Hepatocyte (in vitro differentiated cells): ENCODE results near the gene MUC5AC.

Source experiments
- CTCF ChIP-seq: fragments of 200-600 bp; sonication (generic); IDR thresholded peaks from 2 replicates; pipeline ENCODE4 v1.5.1; 2016; ENCODE audit warnings: antibody characterized with exemption, mild to moderate bottlenecking; ENCODE audit not compliant: poor library complexity
- EZH2 ChIP-seq: fragments of 200-600 bp; sonication (generic); IDR thresholded peaks from 2 replicates; pipeline ENCODE4 v1.6.1; 2016; ENCODE audit warnings: antibody characterized with exemption, mild to moderate bottlenecking, borderline replicate concordance
- EZH2phosphoT487 ChIP-seq: fragments of 200-600 bp; sonication (generic); IDR thresholded peaks from one replicate; pipeline ENCODE4 v1.6.1; 2018; ENCODE audit warnings: antibody characterized with exemption, mild to moderate bottlenecking, low read depth, moderate library complexity; ENCODE audit not compliant: unreplicated experiment, severe bottlenecking

DNA sequence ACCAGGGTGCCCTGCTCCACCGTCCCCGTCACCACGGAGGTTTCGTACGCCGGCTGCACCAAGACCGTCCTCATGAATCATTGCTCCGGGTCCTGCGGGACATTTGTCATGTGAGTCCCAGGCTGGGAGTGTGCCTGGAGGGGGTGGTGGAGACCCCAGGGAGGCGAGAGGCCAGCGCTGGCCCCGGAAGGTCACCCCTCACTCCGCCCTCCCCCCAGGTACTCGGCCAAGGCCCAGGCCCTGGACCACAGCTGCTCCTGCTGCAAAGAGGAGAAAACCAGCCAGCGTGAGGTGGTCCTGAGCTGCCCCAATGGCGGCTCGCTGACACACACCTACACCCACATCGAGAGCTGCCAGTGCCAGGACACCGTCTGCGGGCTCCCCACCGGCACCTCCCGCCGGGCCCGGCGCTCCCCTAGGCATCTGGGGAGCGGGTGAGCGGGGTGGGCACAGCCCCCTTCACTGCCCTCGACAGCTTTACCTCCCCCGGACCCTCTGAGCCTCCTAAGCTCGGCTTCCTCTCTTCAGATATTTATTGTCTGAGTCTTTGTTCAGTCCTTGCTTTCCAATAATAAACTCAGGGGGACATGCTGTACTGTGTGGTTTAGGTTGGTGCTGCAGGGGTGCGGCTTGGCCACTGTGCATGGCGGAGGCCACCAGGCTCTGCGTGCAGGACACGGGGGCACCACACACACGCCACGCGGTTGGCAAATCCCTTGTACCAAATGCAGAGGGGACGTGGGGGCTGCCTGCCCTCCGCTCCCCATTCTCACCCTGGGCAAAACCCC lies 47.6 kb upstream of the MUC5AC start:
- TF ChIP-seq CTCF (no peak), EZH2 (no peak), EZH2phosphoT487 (no peak)
